GM19240 (cell line): ENCODE results near the gene LCLAT1.
"Not testable (repeated sequence)": the region's sequence is repeated elsewhere in the genome, so short reads cannot be mapped to it uniquely, and the experiment has no call there.

Experiments used
- DNase-seq: peaks from one replicate; pipeline ENCODE4 v3.0.0; 2011; ENCODE audit warnings: low spot score; ENCODE audit not compliant: insufficient read length

The LCLAT1 gene

GRCh38 chr2:30639836-30640235 is 192.8 kb downstream of the LCLAT1 start:
- no peak for DNase-seq

GRCh38 chr2:30641765-30642345 is 194.8 kb downstream of the LCLAT1 start:
- no peak for DNase-seq

DNA sequence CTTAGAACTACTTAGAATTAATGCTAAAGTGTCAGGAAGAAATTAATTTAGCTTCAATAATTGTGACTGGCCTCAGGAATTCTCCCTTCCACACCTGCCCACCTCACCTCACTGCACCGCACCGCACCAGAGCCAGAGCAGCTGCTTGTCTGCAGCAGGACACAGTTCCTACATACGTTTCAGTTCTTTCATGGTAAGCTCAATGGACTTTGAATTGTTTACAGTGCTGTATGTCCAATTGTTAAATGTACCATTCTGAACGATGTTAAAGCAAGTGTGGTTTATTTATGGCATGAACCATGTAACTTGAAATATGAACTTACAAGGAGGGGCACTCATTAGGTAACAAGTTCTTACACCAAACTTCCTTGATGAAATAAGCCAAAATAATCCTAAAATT is 196.0 kb downstream of the LCLAT1 start:
- not testable (repeated sequence) for DNase-seq

DNA sequence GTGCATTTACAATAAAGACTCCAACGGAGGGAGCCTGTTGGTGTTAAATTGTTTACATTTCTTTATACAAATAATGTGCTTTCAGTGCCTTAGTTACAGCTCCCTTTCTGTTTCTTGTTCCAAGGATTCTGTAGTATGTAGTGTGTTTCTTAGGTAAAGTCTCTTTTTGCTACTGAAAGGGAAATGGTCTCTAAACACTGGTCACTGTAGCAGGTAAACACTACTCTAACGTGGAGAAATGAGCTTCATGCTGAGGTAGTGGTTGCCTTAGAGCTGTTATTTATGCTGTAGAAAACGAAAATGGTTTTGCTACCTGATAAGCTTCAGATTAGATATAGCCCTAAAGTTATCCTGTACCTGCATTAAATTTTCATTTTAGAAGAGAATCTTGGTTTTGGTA is 196.6 kb downstream of the LCLAT1 start:
- no peak for DNase-seq

GRCh38 chr2:30645081-30645744 is 198.2 kb downstream of the LCLAT1 start:
- DNase-seq, result no peak

DNA sequence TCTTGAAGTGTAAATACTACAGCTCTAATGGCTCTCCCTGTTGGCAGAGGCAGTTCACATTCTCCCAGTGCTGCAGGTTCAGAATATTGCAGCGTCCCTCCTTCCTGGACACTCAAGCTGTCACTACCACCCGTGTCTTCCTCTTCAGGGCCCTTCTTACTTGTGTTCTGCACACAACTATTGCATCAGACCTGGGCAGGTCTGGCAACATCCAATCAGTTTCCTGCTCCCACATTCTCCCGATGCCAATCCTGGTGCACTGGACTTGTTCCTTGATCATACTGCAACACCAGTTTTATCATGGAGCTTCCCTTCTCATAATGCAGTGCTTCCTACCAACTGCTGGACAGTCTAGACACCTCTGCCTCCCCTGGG is 198.7 kb downstream of the LCLAT1 start:
- DNase-seq, result no peak

GRCh38 chr2:30647752-30648457 is 200.9 kb downstream of the LCLAT1 start:
- no peak for DNase-seq

DNA sequence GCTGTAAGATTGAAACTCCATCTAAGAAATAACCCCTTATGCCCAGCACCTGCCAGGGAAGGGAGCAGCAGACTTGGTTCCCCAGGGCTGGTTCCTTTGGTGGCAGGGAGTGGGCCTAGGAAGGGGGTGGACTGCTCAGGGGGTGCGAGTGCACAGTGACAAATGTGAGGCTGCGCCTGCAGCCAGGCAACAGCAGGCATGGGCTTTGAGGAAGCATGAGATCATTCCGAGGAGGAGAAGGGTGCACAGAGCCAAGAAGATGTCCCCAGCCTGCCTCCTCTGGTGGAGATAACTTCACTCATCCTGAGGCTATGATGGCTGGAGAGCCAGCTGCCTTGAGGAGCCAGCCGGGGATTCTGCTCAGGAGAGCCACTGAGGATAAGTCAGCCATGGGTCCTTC is 202.2 kb downstream of the LCLAT1 start:
- no peak for DNase-seq

DNA sequence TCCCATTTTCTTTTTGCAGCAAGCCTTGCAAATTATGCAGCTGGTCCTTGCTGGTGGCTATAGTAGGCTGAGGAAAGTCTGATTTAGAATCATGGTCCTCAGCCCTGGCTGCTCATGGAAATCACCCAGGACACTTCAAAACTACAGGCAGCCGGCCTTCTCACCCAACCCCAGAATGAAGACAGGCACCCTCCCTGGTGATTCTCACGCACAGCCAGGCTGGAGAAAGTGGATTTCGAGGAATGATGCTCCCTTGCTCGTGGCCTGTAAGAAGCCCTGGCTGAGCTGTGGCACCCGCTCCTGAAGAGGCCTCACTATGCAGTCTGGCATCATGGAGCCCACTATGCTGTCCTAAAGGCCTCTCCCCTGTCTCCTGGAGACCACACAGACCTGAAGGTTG is 202.8 kb downstream of the LCLAT1 start:
- no peak for DNase-seq

- DNase-seq, result no peak
These were observed 205.3 kb downstream of the LCLAT1 start for GRCh38 chr2:30652271-30652915.

DNA sequence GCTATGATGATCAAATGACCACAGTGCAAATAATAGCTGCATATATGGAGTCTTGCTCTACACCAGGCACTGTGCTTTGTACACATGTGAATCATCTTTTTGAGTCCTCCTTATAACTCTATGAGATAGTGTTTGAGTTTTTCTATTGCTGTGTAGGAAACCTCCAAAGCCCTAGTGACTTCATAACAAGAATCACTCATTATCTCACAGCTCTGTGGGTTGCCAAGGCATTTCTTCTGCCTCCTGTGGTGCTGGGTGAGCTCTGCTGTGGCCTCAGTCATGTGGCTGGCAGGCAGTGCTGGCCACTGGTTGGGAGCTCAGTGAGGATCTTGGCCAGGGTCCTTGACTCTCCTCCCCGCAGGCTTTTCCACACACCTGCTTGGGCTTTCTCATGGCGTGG is 206.8 kb downstream of the LCLAT1 start:
- DNase-seq, result no peak

DNA sequence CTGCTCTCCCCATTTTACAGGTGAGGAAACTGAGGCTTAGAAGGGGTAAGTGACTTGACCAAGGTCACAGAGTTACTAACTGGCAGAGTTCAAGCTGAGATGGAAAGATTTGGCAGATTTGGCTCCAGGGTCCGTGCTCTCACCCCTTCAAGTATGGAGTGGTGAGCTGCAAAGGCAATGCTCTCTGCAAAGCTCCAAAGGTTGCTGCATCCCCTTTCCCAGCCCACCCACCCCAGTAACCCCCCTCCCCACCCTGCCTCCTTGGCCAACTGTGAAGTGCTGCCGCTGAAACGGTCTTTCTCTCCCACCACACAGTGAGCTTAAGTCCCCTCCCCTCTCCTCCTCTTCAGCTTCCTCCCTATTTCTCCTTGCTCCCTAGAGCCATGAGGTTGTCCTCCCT is 207.4 kb downstream of the LCLAT1 start:
- no peak for DNase-seq

DNA sequence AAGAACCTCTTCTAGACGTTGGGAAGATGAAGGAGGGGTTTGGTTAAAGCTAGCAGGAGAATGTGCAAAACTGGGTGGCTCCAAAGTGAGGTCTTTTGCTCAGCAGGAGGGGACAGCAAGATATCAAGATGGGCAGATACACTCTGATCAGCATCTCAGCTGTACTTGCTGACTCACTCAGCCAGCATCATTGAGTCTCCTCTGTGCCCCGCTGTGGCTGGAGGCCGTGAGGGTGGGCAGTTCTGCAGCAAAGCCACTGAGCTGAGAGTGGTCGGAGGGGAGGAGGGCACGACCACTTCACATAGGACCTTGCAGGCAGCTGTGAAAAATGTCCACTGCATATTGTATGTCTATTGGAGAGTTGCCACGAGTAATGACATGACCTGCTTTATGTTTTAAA is 208.2 kb downstream of the LCLAT1 start:
- no peak for DNase-seq

DNA sequence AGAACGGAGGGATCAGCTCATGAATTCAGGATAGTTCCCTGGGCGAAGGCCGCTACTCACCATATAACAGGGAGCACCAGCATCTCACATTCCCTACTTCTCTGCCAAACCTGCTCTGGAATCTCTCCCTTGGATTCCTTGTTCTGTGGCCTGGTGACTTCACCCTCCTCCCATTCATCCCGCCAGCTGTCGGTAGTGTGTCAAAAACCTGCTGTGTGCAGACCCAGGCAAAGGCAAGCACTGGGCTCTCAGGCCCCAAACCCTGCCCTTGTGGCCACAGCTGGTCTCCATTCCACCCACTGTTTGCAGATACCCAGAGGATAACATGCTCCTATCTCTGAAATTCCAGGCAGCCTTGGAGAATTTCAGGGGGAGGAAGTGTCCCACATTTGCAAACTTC is 208.6 kb downstream of the LCLAT1 start:
- no peak for DNase-seq

- DNase-seq, result no peak
These were observed 209.0 kb downstream of the LCLAT1 start for GRCh38 chr2:30656079-30656478.

DNA sequence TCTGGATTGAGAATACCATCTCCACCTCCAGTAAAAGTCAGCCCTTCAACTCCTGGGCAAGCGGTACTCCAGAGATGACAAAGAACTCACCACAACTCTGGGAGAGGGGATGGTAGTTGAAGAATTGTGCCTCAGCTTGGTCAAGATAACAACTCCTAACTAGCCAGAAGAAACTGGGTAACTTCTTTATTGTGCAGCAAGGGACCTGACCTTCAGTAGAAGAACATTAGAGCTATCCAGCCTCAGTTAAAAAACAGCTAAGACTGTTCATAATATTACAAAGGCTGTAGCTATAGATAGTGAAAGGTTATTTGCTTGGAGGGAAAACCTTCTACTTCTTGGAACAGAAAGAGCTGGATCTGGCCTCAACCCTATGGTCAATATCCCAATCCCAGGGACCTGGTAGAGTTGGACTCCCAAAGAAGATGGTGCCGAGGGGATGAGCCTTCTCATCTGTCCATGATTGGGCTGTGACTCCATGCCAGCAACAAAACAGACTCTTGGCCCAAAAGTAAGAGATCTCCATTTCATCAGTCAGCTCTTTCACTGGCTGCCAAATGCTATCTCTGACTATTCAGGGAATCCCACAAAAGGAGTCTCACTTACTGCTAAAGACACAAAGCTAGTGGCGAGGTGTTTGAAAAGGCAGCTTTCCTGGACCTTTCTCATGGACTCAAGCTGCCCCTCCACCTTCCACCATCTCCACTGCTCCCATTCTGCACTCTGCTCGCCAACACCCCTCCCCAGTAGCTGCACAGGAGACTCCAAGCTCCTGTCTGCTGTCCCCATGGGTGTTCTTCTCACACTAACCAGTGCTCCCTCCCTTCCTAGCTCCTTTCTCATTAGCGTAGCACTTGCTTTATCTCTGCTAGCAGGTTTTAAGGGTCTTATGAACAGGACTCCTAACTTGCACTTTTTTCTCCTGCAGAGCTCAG is 214.4 kb downstream of the LCLAT1 start:
- DNase-seq, result no peak

DNA sequence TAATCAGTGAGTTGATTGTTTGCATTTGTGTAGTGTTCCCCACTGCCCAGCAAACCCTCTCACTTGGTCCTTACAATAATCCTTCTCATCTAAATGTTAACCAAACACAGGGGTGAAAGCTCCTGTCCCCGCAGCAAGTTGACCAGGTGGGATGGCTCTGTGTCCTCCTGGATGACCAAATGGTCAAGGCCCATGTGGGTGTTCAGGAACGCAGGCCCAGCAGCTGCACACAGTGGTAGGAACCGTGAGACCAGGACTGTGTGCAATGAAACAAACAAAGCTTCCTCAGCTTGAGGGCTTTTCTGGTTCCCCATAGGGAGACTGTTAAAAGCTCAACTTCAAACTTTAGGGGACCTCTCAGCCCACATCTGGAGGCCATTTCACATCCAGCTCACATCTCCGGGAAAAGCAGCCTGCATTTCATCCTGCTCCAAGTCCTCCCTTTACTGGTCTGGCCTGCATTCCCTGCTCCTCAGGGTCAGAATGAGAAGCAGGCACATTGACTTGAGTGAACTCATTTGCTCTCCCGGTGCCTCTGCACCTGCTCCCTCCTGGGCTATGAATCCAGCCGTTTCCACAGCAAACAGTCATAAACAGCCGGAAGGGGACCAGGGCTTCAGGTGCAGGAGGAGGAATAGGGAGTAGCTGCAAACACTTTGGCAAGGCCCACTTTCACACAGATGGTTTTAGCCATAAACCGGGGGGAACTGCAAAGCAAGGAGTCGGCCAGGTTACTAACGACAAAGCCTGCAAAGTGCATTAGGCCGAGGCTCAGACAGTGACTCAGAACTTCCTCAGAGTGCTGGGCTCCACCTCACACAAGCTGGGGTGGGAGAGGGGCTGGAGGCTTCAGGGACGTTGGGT is 215.5 kb downstream of the LCLAT1 start:
- DNase-seq, result no peak

DNA sequence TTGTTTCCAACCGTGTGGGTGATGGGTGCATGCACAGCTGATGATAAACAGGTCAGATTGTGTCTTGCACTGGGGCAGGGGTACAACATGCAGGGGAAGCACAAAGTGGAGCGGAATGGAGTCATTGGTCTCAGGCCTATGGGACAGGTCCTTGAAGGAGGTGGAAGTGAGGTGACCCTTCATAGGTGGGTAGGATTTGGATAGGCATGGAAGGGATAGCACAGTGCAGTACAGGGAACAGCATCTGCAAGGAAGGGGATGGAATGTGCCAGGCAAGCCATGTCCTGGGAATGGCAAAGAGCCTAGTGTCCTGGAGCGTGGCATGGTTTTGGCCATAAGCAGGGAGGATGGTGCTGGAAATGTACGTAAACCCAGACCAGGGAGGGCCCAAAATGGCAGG is 216.3 kb downstream of the LCLAT1 start:
- no peak for DNase-seq

GRCh38 chr2:30663806-30664205 is 216.8 kb downstream of the LCLAT1 start:
- DNase-seq, result no peak

- no peak for DNase-seq
These were observed 217.8 kb downstream of the LCLAT1 start for GRCh38 chr2:30664761-30665358.
